ENCODE data around the gene LSP1.

DNA sequence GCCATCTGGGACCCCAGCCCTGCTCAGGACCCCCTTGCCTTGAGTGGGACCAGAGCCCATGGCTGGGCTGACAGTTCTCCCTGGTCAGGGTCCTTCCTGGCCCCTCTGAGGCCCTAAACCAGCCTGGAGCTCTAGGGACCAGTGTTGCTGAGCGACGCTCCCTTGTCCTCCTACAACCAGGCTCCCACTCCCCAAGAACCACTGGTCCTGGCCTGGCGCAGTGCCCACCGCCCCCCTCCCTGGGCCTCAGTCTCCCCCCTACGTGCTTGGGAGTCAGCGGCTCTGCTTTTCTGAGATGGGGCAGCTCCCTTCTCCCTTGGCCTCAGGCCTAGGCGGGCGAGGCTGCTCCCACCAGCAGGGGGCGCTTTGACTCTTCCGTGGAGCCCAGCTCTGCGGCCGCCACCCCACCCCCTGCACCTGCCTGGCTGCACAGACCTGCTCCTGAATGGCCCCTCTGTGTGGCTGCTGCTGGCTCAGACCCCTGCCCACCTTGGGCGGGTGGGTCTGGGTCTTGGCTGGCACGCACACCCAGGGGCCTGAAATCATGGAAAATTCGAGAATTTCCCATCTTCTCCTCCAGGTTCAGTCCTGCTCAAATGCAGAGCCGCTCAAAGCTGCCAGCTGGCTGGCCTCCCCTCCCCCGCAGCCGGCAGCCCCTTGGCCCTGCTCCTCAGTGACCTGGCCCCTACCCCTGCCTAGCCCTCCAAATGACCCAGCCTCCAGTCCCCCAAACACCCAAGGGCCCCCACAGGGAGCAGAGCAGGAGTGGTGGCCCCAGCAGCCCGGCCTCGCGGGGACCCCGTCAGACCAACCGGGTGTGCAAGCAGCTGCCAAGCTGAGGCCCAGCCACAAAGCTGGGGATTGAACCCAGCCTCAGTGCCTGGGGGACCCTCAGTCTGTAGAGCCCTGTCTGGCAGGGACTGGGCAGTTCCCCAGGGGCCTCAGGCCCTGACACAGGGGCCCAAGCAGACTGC lies 29.7 kb downstream of the LSP1 start:
- no peak for TF ChIP-seq MAZ (IDR thresholded peaks at IDR 0.05; ENCODE audit: borderline replicate concordance, low read depth, low read length)
- peak; percentile 78 for TF ChIP-seq MAZ (CRISPR knock-in tag; IDR thresholded peaks at IDR 0.05; ENCODE audit: low read depth)
- TF ChIP-seq, protein P1, sequence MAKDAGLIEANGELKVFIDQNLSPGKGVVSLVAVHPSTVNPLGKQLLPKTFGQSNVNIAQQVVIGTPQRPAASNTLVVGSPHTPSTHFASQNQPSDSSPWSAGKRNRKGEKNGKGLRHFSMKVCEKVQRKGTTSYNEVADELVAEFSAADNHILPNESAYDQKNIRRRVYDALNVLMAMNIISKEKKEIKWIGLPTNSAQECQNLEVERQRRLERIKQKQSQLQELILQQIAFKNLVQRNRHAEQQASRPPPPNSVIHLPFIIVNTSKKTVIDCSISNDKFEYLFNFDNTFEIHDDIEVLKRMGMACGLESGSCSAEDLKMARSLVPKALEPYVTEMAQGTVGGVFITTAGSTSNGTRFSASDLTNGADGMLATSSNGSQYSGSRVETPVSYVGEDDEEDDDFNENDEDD (CRISPR knock-in tag; IDR thresholded peaks at IDR 0.05; ENCODE audit: borderline replicate concordance) = no peak
- TF ChIP-seq, protein P2, sequence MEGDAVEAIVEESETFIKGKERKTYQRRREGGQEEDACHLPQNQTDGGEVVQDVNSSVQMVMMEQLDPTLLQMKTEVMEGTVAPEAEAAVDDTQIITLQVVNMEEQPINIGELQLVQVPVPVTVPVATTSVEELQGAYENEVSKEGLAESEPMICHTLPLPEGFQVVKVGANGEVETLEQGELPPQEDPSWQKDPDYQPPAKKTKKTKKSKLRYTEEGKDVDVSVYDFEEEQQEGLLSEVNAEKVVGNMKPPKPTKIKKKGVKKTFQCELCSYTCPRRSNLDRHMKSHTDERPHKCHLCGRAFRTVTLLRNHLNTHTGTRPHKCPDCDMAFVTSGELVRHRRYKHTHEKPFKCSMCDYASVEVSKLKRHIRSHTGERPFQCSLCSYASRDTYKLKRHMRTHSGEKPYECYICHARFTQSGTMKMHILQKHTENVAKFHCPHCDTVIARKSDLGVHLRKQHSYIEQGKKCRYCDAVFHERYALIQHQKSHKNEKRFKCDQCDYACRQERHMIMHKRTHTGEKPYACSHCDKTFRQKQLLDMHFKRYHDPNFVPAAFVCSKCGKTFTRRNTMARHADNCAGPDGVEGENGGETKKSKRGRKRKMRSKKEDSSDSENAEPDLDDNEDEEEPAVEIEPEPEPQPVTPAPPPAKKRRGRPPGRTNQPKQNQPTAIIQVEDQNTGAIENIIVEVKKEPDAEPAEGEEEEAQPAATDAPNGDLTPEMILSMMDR (CRISPR knock-in tag; IDR thresholded peaks at IDR 0.05) = peak; percentile 97
- TF ChIP-seq, protein P3, sequence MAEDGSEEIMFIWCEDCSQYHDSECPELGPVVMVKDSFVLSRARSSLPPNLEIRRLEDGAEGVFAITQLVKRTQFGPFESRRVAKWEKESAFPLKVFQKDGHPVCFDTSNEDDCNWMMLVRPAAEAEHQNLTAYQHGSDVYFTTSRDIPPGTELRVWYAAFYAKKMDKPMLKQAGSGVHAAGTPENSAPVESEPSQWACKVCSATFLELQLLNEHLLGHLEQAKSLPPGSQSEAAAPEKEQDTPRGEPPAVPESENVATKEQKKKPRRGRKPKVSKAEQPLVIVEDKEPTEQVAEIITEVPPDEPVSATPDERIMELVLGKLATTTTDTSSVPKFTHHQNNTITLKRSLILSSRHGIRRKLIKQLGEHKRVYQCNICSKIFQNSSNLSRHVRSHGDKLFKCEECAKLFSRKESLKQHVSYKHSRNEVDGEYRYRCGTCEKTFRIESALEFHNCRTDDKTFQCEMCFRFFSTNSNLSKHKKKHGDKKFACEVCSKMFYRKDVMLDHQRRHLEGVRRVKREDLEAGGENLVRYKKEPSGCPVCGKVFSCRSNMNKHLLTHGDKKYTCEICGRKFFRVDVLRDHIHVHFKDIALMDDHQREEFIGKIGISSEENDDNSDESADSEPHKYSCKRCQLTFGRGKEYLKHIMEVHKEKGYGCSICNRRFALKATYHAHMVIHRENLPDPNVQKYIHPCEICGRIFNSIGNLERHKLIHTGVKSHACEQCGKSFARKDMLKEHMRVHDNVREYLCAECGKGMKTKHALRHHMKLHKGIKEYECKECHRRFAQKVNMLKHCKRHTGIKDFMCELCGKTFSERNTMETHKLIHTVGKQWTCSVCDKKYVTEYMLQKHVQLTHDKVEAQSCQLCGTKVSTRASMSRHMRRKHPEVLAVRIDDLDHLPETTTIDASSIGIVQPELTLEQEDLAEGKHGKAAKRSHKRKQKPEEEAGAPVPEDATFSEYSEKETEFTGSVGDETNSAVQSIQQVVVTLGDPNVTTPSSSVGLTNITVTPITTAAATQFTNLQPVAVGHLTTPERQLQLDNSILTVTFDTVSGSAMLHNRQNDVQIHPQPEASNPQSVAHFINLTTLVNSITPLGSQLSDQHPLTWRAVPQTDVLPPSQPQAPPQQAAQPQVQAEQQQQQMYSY (CRISPR knock-in tag; IDR thresholded peaks at IDR 0.05) = no peak
- TF ChIP-seq JUNB (CRISPR knock-in tag; IDR thresholded peaks at IDR 0.05; ENCODE audit: borderline replicate concordance) = no peak

All from HepG2 (cell line).